Stimulated activated CD4-positive, alpha-beta T cell treated with anti-CD3 and anti-CD28 coated beads, Interleukin-15, amount 100 ng/mL, for 24 hours (primary cell): ENCODE measurements around the gene CDK2AP2.

Source experiments
- DNase-seq: peaks from one replicate; pipeline ENCODE4 v3.0.0-alpha.2; 2020

CDK2AP2 gene

GRCh38 chr11:67503119-67504004 lies 4.6 kb downstream of the CDK2AP2 start:
- no peak for DNase-seq

GRCh38 chr11:67502328-67502979 lies 5.5 kb downstream of the CDK2AP2 start:
- DNase-seq, result no peak

GRCh38 chr11:67501854-67502253 lies 6.1 kb downstream of the CDK2AP2 start:
- no peak for DNase-seq

- no peak for DNase-seq
Measured at GRCh38 chr11:67500831-67501715, 6.9 kb downstream of the CDK2AP2 start.

GRCh38 chr11:67500484-67500821 lies 7.5 kb downstream of the CDK2AP2 start:
- DNase-seq, result no peak

GRCh38 chr11:67499808-67500483 lies 8.0 kb downstream of the CDK2AP2 start:
- no peak for DNase-seq

GRCh38 chr11:67498544-67498972 lies 9.4 kb downstream of the CDK2AP2 start:
- no peak for DNase-seq

GRCh38 chr11:67497656-67498291 lies 10.2 kb downstream of the CDK2AP2 start:
- no peak for DNase-seq

- DNase-seq, result no peak
Measured at GRCh38 chr11:67496113-67496512, 11.8 kb downstream of the CDK2AP2 start.

GRCh38 chr11:67495234-67496005 lies 12.5 kb downstream of the CDK2AP2 start:
- no peak for DNase-seq

- no peak for DNase-seq
Measured at GRCh38 chr11:67494371-67495233, 13.4 kb downstream of the CDK2AP2 start.

- DNase-seq, result no peak
Measured at GRCh38 chr11:67493548-67494370, 14.2 kb downstream of the CDK2AP2 start.

- peak; percentile 57 for DNase-seq
Measured at GRCh38 chr11:67492801-67493547, 15.0 kb downstream of the CDK2AP2 start.

GRCh38 chr11:67492069-67492727 lies 15.8 kb downstream of the CDK2AP2 start:
- no peak for DNase-seq

GRCh38 chr11:67491276-67492068 lies 16.5 kb downstream of the CDK2AP2 start:
- no peak for DNase-seq

GRCh38 chr11:67490727-67491065 lies 17.3 kb downstream of the CDK2AP2 start:
- no peak for DNase-seq
